Measurements from ENCODE around the gene SEMA4G.
A peak's percentile ranks its signal among the peaks of the same experiment; 100 is the strongest.

Gene SEMA4G

DNA sequence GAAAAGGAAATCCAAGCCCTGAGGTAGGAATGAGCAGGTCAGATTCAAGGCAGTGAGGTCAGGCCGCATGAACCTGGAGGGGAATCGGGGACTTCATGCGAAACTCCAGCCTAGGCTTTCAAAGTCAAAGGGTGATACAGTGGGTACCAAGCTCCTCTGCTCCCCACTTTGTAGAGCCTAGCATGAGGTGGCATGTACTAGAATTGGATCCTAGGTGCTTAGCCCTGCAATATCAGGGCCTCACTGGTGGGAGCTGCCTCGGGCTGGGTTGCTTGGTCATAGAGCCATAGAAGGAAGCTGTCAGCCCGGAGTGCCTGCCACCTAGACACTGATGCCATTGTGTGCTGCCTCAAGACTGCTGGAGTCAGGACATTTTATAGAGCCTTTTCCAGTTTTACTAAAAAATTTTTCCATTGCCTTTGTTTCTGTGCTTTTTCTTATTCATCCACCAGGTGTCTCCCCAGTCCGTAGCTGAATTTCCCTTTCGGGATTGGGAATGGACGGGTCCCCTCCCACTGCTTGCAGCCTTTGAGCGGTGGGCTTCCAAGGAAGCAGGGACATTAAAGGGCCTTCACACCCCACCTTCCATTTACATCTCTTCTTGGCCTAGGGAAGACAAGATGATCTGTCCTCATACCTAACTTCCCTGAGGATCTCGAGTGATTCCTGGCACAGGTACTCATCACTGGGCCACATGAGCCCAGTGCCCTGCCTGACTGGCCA is 24.8 kb downstream of the SEMA4G start:
- no peak for DNase-seq

DNA sequence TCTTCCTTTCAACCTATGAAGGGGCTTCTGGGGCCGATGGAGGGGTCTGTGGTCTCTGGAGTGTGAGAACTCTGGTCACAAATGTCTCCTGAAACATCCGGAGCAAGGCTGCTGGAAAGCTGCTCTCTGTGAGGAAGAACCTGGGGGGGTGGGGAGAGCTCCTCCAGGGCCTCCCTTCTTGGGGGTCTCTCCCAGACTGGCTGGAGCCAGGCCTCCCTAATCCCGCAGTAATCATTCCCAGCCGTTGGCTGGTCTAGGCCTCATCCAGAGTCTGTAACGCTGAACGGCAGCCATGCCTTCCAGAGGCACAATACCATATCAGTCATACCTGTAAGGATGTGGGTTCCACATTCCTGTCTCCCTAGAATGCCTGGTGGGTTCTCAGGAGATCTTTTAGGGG is 25.9 kb downstream of the SEMA4G start:
- no peak for DNase-seq

GRCh38 chr10:100996678-100997359 is 27.5 kb downstream of the SEMA4G start:
- DNase-seq, result peak; percentile 22

DNA sequence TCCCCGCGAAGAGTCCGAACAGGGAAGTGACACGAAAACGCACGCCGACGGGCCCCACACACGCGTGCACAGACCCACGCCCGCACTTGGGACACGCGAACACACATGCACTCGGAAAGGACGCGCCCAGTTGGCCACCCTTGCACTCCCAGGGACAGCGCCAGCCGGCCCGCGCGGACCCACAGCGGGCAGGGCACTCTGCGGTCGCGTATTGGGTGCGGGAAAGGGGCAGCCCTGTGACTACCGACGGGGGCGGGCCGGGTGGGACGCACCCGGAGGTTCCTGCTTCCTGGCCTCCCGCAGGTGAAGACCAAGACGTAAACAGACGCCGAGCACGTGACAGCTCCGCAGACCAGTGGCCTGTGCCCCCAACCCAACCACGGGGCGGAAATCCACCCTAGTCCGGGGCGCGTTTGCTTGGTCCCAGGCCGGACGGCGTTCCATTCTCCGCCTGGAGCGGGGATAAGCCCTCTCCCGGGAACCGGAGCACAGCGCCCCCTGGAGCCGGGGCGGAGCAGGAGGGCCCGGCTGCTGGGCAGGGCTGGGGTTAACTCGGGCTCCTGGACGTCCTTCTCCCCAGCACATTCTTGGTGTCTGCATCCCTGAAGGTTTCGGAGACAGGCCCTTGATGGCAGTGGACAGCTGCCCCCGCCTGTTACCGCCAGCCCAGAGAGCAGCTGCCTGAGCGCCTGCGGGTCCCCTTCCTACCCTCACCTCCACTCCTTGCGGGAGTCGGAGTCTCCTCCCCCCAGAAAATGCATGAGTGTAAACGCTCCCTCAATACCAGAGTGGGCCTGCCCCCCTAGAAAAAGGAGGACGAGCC is 28.3 kb downstream of the SEMA4G start:
- DNase-seq, result peak; percentile 46

DNA sequence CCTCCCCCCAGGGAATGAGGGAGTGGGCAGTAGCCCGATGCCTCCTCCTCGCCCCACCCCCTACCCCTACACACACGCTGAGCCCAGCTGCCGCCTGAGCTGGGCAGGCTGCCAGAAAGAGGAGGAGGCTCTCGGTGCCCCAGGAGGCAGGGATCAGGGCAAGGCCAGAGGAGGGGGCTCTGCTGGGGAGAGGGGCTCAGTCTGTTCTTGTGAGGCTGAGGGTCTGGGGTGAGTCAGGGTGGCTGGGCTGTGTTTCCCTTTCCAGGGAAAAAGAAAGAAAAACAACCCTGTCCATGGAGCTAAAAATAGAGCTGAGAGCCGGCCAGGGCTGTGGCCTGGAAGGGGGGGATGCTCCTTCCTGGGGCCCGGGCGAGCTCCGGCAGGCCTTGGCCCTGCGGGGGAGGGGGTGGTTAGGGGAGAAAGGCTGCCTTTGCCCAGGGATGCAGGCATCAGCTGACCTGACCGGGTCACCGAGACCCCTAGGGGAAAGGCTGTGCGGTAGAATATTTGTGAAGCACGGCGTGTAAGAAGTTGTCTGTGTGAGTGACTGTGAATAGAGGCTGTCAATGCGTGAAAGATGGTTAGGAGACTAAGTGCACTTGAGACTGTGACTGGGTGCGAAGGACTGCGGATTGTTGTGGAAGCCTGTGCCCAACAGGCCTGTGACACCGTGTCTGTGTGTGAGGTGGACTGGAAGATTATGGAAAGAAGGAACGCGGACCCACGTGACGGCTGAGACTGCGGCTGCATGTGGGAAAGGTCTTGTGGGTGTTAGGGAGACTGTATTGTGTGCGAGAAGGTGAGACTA is 29.1 kb downstream of the SEMA4G start:
- DNase-seq, result peak; percentile 91

DNA sequence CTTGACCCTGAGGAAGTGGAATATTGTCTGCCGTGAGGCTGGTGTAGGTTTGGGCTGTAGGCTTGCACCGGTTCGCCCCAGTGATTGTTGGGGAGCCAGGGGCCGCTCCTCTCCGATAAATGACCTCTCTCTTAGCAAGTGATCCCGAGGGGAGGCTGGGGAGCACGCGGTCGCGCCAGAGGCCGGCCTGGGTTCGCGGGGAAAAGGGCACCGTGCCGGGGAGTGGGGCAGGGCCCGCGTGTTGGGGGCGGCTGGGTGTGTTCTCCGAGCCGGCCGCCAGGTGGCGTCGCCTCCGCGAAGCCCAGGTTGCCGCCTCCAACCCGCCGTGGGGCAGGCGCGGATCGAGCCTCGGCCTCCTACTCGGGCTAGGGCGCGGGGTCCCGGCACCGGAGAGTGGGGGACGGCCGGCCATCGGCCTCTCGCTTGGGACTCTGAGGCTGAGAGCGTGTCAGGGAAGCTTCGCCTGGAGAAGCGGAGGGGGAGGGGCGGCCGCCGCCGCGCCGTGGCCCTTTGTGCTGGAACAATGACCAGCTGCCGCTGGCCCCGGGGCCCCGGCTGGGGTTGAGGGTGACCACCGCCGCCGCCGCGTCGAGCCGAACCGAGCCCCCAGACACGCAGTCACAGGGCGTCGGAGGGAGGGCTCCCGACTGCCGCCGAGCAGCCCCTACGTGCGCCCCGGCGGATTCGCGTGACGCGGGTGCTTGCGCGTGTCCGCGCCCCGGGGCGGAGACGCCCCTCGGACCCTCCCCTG is 29.9 kb downstream of the SEMA4G start:
- DNase-seq, result peak; percentile 57

DNA sequence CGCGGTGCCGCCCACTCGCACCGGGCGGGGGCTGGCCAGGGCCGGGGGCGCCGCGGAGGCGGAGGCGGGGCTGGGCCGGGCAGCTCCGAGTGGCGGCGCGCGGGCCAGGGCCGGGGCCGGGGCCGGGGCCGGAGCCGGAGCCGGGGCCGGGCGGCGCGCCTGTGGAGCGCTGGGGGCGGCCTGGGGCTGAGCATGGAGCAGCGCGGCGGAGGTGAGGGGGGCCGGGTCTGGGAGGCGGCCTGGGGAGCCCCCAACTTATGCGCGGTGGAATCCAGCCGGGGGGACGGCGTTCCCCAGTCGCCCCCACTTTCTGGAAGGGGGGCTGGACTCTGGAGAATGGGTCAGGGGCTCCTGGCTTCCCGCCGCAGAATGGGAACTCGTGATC is 30.4 kb downstream of the SEMA4G start, which contains the start of gene LZTS2:
Gene LZTS2 (plus strand): TSS at position 67 of the 385 bp plus-strand sequence. CDS start 2,731 bp downstream, outside the sequence.
- no peak for DNase-seq

DNA sequence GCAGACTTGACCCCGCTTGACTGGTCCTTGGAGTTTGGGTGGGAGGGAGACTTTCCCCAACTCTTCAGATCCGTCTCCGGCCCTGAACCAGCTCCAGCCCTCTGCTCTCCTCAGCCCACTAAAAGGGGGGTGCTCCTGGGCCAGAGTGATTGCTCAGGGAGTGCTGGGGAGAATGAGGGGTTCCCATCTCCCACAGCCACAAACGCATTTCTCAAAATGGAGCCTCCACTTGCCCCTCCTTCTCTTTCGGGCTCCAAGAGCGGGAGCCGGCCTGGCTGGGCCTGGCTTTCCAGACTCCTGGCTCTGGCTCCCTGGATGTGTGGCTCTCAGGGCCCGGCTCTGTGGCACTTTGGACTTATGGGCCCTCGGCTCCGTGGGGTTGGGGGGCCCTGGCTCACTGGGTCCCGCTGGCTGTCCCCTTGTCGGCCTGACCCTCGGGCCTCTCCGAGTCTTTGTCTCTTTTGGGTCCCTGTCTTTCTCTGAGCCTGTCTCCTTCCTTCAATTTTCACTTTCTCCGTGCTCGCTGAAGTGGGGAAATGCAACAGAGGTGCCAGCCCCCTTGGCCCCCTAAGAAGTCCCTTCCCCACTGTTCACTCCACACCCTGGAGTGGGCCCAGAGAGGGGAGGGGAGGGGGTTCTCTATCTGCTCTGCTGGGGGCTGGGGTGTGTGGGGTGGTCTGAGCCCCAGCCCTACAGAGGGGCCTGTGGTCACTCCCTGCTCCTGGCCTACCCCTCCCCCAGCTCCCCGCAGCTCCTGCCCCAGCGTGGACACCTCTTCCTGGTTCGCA is 31.0 kb downstream of the SEMA4G start:
- no peak for DNase-seq

DNA sequence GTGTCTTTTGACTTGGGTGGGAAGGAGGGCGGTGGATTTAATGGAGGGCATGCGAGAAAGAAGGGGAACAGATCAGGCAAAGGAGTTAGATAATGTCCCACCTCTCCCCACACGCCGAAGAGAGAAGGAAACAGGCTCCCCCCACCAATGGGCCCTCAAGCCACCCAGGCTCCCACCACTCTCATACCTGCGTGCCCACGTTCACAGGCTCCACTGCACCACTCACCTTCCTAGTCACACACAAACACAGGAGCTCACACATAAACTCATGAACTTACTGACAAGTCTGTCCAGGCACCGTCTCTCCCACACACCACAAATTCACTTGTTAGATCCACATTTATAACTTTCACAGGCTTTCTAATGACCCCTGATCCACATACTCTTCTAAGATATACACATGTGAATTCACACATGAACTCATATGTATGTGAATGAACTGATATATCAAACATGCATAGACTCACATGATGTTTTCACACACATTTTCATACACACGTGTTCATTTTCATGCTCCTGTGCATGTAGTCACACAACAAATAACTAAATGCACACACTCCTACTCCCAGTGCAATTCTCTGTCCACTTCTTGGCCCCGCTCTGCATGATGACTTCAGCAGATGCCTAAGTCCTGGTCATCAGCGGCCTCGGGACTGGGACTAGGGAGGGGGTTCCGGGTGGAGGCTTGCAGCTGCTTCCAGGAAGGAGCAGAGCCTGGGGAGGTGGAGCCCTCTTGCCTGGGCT is 31.8 kb downstream of the SEMA4G start:
- DNase-seq, result no peak

- no peak for DNase-seq
Measured at GRCh38 chr10:101001659-101002035, 32.3 kb downstream of the SEMA4G start.

- no peak for DNase-seq
Measured at GRCh38 chr10:101002456-101002855, 33.2 kb downstream of the SEMA4G start.

DNA sequence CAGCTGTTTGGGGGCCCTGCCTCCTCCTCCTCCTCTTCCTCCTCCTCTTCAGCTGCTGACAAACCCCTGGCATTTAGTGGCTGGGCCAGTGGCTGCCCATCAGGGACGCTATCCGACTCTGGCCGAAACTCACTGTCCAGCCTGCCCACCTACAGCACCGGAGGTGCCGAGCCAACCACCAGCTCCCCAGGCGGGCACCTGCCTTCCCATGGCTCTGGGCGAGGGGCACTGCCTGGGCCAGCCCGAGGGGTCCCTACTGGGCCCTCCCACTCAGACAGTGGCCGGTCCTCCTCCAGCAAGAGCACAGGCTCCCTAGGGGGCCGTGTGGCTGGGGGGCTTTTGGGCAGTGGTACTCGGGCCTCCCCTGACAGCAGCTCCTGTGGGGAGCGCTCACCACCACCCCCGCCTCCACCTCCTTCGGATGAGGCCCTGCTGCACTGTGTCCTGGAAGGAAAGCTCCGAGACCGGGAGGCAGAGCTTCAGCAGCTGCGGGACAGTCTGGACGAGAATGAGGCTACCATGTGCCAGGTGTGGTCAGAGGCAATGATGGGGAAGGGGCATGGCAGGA is 34.4 kb downstream of the SEMA4G start:
- DNase-seq, result no peak

DNA sequence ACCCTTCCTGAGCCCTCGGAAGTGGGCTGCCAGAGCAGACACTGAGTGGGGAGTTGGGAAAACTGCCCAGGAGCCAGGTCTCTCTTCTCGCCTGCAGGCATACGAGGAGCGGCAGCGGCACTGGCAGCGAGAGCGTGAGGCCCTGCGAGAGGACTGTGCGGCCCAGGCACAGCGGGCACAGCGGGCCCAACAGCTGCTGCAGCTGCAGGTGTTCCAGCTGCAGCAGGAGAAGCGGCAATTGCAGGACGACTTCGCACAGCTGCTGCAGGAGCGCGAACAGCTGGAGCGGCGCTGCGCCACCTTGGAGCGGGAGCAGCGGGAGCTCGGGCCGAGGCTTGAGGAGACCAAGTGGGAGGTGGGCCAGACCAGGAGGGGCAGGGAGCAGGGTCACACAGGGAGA is 36.1 kb downstream of the SEMA4G start:
- DNase-seq, result no peak

- no peak for DNase-seq
Measured at GRCh38 chr10:101005869-101006567, 36.7 kb downstream of the SEMA4G start.

- DNase-seq, result no peak
Measured at GRCh38 chr10:101006593-101007098, 37.3 kb downstream of the SEMA4G start.

GRCh38 chr10:101007099-101007711 is 37.9 kb downstream of the SEMA4G start:
- DNase-seq, result no peak

DNA sequence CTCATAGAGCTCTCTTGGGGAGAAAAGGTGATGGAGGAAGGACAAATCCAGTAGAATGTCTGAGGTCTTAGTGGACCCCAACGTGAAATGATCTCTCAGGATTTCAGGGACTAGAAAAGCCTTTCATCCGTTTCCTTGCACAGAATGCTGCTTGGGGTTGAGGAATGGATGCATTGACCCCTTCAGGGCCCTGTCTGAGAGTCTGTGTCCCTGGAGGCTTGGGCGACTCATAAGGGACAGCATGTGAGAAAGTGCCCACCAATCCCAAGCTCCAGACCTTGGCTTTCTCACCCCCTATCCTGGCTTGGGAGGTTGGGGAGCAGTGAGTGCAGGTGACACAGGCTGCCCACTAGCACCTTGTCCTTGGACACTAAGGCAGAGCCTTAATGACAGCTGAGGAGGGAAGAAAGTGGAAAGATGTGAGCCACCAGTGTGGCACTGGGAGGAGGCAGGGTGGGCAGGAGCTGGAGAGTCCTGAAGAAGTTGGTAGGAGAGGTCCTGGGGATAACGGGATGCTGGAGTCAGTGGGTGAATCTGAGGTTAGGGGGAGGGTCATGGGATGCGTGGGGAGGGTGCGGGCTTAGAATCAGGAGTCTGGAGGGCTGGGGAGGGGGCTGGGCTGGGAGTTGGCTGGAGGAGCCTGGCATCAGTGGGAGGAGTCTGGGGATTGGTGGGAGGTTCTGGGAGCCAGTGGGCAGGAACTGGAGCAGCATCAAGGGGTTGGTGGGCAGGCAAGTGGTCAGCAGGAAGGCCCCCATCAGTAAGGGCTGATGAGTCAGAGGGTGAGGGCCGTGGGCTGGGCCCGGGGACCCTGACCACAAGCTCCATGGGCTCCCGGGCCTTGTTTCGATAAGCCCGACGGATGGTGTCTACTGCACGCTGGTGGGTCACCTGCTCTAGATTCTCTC is 38.9 kb downstream of the SEMA4G start:
- DNase-seq, result no peak
